Activated CD8-positive, alpha-beta memory T cell treated with anti-CD3 and anti-CD28 coated beads, Interleukin-2, amount 50 U/mL, for 48 hours (primary cell): ENCODE data around the gene SCP2.

Experiments
- DNase-seq: peaks from one replicate; pipeline ENCODE4 v3.0.0-alpha.2; 2020

SCP2 gene, protein sequence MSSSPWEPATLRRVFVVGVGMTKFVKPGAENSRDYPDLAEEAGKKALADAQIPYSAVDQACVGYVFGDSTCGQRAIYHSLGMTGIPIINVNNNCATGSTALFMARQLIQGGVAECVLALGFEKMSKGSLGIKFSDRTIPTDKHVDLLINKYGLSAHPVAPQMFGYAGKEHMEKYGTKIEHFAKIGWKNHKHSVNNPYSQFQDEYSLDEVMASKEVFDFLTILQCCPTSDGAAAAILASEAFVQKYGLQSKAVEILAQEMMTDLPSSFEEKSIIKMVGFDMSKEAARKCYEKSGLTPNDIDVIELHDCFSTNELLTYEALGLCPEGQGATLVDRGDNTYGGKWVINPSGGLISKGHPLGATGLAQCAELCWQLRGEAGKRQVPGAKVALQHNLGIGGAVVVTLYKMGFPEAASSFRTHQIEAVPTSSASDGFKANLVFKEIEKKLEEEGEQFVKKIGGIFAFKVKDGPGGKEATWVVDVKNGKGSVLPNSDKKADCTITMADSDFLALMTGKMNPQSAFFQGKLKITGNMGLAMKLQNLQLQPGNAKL

DNA sequence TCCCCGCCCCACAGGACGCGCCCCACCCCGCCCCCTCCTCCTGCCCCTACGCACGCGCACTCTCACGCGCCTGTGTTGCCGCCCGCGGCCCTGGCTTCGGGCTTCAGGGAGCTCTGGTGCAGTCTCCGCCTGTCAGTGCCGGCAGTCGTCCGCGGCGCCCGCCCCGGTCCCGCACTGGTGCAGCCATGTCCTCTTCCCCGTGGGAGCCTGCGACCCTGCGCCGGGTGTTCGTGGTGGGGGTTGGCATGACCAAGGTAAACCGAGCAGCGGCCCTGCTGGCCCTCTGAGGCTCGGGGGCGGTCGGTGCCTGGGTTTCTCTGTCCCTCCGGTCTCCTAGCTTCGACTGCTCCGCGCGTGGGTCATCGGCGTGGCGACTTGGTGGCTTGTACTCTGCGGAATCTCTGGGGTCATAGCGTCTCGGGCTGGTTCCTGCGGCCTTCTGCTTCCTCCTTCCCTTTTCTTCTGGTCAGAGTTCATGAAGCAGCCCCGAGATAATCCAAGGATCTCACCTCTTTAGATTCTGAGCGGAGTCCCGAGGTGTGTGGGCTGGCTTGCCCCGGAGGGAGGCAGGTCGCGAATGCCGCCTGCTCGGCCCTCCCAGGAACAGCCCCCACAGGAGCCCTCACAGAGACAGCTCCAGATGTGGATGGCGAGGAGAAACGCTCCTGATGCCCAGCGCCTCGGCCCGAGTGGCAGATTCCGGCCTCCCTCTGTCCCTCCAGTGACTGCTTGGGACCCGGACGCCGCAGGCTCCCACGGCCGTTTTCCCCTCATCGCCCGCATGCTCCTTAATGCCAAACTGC is at the start of gene SCP2:
TSS of gene SCP2 (plus strand) at position 65 of the 803 bp plus-strand sequence. CDS start at position 186, 121 bp downstream.
- peak; percentile 86 for DNase-seq

DNA sequence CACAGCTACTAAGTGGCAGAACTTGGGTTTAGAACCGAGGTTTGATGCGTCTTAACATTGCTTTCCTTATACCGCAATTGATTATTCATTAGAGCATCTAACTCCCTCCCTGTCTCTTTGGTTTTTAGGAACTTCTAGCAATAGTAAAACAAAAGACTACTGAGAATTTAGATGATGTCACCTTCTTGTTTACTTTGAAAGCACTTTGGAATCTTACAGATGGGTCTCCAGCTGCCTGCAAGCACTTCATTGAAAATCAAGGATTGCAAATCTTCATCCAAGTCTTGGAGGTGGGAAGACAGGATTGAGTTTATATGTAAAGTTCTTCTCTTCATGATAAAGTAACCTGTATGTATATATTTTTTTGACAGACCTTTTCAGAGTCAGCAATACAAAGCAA is 49.5 kb upstream of the SCP2 start:
- no peak for DNase-seq

DNA sequence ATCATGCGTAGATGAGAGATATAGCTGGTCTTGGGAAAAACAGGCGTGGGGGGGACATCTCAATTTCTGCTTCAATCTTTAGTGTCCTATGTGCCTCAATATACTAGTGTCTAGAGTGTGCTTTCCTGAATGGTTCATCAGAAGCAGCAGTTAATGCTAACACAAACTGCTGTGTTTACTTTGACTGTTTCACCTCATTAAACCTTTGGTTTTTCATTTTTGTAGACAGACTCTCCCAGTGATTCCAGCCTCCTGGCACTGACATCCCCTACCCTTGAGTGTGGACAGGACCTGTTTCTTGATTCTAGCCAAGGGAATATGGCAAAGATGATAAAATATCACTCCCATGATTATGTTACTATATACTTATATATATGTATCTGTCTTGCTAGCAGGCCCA is 46.9 kb upstream of the SCP2 start:
- DNase-seq, result no peak

DNA sequence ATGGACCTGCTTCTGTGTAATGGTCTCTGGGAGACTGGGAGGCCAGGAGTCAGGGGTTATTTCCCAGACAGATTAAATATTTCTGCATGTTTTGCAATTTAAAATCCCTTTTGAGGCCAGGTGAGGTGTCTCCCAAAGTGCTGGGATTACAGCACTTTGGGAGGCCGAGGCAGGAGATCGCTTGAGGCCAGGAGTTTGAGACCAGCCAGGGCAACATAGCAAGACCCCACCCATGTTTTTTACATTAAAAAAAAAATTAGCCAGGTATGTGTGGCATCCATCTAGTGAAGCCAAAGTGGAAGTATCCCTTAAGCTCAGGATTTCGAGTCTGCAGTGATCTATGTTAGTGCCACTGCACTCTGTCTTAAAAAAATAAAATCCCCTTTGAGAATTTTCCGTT is 39.6 kb upstream of the SCP2 start:
- no peak for DNase-seq

DNA sequence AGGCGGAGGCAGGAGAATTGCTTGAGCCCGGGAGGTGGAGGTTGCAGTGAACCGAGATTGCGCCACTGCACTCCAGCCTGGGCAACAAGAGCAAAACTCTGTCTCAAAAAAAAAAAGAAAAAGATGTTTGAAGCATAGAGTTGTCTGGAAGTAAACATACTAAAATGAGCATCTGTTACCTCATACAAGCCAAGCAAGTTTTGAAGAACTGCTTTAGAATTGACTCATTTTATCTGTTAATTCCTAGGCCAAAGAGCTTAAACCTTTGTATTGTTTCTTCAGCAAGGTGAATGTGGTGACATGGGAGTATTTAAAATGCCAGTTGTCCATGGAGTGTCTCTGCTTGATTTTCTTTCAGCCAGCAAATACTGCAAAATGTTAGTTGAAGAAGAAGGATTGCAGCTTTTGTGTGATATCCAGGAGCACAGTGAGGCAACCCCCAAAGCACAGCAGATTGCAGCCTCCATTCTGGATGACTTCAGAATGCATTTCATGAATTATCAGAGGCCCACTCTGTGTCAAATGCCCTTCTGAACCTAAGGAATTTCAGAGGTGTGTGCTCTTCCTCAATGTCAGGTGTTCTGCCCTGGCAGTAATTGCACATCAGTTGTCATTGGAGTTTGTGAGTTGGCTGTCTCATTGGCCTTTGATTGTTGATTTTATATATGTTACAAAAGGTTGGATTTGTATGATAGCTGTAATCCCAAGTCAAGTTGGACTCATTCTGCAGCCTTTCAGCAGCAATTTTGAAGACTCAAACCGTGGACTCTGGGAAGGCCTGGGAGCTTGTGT is 34.5 kb upstream of the SCP2 start:
- no peak for DNase-seq

DNA sequence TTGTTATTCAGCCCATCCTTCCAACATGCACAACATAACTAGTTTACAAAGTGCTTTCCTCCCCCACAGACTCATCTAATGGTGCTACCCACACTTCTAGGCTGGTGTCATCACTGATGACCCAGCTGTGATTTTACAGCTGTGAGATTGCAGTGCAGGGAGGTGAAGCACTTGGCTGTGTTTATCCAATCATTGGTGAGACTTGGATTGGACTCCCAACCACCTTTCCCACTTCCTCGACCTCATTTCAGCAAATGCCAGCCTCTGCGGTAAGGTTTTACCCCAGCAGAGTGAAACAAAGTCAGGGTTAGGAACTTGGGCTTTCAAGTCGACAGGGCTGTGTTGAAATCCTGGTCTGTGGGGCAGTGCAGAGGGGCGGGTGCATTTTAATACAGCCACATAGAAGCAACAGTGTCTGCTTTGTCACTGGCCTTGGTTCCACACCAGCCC is 27.6 kb upstream of the SCP2 start:
- no peak for DNase-seq

DNA sequence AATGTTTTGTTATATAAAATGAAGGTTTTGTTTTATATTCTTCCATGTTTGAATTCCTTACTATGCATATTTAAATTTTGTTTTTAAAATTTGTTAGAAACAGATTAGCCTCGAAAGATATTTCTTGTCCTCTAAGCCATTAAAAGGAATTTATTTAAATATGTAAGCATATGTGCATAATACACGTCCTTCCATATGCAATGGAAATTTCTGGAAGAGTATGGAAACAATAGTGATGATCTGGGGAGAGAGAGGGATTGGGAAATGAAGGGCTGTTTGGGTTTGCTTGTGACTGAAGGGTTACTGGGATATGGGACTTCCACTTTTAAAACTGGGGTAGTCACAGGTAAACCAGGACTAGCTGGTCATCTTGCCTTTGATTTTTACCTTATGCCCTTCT is 26.7 kb upstream of the SCP2 start:
- no peak for DNase-seq

DNA sequence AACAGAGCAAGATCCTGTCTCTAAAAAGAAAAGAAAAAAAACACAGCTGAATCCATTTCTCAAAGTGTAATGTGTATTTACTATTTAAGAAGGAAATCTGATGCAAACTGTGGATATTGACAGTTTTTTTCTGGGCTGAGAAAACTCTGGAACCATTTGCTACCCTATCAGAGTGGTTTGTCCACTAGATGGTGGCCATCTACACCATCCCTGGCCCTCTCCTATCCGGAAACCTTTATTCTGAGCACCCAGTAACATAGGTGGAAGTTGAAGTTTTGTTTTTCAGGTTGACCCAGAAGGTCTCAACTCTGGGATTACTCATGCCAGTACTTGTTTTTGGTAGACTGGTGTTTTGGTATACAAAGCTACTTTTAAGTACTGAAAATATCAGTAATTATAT is 25.7 kb upstream of the SCP2 start:
- no peak for DNase-seq

DNA sequence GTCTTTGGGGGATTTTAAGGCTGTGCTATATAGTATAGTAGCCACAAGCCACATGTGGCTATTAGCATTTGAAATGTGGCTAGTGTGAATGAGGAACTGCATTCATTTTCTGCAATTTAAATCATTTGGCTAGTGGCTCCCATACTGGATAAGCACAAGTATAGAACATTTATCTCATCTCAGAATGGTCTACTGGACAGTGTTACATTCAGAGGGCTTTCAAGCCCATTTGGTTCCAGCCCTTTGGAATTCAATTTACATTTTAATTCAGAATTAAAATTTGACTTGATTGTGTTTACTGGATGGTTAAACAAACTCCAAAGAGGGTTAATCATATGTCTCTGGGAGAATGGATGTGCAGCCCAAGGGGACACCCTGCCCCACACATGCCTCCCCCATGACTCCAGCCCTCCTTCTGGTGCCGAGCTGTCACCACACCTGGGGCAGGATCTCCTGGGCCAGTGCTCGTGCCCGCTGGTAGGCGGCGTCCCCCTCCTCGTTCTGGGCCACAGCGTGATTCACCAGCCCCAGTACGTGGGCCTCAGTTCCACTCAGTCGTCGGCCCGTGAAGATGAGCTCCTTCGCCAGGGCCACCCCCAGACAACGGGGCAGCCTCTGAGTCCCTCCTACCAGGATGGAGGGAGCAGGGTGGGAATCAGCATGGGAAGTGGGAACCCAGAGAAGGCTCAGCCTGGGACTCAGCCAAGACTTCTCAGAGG is 22.7 kb upstream of the SCP2 start:
- no peak for DNase-seq

DNA sequence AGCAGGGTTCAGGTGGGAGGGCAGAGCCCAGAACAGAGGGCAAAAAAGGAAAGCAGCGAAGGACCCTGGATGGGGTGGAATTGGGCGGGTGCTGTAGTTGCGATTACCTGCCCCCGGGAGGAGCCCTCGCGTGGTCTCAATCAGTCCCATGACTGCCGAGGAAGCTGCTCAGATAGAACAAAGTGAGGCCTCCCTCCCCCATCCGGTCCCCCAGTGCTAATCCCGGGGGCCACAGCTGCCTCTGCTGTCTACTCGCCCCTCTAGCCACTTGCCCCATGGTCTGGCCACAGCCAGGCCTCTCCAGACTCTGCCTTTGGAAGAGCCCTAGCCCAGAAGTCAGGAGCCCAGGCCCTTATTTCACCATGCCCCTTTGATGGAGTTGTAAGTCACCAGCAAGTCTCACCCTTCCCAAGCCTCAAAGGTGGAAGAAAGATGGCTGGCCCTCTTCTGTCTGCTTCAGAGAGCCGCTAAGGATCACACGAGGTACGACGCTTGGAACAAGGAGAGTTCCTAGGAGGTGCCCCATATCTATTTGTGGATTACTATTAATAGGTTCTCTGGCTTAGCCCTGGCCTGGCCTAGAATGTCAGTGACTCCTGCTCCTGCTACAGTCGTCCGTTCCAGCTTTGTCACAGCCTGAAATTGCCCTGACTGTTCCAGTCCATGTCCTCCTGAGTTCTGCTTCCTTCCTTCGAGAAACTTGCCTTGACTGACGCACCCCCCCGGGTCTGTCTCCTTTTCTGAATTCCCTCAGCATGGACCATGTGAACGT is 22.0 kb upstream of the SCP2 start:
- peak; percentile 62 for DNase-seq

DNA sequence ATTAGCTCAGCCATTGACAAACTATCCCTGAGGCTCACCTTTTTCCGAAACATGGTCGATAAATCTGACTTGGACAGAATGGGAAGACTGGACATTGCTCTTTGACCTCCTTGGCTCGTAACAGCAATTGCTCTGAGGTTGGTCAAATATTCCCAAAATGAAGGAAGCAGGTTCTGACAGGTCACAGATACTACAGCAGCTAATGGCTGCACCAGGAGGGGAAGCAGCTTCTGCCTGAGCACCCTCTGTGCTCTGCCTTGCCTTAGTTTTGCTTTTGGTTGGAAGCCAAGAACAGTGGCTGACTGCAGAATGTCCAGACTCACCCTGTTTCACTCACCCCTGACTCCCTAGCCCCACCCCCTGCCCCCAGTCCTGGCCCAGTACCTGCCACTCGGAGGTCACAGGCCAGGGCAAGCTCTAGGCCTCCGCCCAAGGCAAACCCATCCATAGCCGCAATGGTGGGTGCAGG is 20.9 kb upstream of the SCP2 start:
- DNase-seq, result no peak

DNA sequence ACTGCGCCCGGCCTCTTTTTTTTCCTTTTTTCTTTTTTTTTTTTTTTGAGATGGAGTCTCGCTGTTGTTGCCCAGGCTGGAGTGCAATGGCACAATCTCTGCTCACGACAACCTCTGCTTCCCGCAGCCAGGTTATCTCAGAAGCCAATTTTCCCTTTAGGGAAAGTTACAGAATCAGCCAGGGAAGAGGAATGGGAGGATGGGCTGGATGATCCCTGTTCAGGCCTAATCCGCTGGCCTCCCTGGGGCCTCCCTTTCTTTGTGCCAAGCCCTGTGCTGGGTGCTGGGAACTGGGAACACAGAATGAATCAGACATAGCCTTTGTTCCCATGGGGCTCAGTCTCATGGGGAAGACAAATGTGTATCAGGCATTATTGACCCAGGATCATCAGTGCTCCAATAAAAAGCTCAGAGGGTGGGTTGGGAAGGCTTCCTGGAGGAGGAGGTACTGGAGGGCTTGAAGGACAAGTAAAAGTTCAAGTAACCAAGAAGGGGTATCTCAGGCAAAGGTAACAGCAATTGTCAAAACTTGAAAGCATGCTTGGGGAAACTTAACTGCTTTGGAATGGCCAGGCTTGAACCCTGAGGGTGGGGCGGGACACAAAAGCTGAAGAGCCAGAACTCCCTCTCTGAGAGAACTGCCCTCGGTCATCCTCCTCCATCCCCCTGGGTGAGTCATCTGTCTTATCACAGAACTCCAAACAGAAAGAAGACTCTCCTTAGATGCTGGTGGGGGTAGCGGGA is 19.8 kb upstream of the SCP2 start:
- no peak for DNase-seq

DNA sequence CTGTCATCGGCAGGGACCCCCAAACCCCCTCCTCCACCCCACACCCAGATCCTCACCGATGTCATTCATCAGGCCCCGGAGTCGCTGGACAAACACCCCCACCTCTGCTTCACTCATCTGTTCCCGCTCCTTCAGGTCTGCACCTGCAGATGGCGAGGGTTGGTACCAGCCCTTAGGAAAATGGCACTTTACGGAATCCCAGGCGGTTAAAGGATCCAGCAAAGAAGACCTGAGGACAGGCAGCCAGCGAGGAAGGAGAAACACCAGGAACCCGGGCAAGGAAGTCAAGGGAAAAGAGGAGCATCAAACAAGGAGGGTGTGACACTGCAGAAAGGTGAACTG is 19.3 kb upstream of the SCP2 start:
- DNase-seq, result no peak

DNA sequence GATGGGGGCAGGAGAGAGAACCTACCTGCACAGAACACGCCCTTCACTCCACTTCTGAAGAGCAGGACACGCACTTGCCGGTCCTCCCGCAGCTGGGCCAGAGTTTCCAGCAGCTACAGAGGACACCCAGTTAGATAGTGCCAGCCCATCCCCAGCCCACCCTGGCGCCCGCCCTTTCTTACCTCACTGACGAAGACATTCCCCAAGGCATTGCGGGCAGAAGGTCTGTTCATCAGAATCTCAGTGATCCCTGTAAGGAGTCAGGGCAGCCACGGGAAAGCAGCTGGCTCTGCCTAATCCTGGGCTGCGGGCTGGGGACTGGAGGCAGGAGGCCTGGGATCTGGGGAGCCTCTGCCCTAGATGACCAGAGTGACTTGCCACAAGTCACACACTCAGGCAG is 15.5 kb upstream of the SCP2 start:
- DNase-seq, result no peak

DNA sequence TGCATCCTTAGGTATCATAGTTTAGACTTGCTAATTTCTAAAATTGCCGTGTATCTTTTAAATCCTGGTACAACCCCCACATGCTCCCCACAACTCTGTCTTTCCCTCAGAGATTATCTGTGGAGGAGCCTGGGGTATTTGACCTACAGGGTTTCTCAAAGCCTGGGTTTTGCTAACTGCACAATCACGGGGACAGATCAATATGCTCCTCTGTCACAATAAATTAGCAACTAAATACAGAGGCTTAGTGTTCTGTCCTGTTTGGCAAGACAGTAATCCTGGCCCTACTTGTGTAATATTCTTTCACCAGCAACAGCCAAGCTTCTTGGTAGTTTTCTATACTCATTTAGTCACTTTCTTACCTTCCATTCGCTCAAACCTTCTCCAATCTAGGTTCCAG is 14.1 kb upstream of the SCP2 start:
- peak; percentile 7 for DNase-seq

DNA sequence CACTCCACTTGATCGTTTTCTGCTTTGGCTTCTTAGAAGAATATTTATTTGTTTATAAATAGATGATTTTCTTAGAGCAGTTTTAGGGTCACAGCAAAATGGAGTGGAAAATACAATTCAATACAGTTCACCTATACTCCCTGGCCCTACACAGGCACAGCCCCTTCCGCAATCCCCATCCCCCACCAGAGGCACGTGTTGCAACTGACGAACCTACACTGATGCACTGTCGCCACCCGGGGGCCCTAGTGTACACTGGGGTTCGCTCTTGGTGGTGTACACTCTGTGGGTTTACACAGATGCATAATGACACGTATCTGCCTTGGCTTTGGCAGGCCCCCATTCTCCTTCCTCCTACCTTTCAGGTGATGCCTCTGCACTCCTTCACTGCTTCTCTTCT is 13.5 kb upstream of the SCP2 start:
- DNase-seq, result no peak

DNA sequence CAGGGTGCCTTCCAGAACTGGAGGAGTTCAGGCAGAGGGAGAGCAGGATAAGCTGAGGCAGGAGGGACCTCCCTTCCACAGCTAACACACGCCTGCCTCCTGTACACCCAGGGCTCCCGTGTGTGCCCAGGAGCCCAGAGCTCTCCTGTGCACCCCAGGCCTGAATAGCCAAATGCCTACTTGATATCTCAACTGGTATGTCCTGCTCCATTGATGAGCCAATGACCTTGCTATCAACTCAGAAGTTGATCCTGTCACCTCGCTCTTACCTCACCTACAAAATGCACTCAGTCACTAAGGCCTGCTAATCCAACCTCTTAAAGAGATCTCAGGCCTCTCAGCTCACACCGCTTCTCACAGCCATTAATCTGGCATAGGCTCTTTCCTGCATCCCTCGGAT is 12.6 kb upstream of the SCP2 start:
- DNase-seq, result no peak

DNA sequence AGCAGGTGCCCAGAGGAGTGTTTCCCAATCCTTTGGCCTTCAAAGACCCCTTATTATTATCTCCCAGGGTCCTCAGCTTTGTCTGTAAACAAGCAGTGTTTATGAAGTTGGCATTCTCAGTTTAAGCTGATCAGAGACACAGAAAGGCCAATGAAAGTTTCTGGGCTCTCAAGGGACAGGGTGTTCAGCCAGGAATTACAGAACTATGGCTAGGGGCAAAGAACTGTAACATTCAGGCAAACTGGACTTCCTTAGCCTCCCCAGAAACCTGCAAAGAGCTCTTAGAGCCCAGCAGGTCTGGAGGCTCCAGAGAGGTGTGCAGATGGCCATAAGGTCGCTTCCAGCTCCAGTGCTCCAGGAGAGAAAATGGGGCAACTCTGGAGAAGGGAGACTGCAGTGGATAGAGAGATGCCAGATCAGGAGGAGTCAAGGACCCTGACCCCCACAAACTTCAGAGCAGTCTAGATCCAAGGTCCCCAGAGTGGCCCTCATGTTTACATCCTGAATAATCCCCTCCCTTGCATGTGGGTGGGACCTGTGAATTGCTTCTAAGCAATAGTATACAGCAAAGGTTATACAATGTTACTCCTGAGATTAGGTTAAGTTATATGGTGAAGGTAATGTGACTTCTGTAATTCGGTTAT is 11.7 kb upstream of the SCP2 start:
- DNase-seq, result no peak

DNA sequence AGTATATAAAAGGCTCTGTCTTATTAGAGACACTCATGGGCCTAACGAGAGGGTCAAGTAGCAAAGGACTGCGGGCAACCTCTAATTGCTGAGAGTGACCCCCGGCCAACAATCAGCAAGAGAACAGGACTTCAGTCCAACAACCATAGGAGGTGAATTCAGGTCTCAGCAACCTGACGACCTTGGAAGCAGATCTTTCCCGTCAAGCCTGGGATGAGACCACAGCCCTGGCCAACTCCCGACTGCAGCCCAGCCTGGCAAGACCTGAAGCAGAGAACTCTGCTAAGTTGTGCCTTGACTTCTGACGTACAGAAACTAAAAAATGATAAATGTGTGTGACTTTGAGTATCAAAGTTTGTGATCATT is 11.2 kb upstream of the SCP2 start:
- DNase-seq, result no peak

DNA sequence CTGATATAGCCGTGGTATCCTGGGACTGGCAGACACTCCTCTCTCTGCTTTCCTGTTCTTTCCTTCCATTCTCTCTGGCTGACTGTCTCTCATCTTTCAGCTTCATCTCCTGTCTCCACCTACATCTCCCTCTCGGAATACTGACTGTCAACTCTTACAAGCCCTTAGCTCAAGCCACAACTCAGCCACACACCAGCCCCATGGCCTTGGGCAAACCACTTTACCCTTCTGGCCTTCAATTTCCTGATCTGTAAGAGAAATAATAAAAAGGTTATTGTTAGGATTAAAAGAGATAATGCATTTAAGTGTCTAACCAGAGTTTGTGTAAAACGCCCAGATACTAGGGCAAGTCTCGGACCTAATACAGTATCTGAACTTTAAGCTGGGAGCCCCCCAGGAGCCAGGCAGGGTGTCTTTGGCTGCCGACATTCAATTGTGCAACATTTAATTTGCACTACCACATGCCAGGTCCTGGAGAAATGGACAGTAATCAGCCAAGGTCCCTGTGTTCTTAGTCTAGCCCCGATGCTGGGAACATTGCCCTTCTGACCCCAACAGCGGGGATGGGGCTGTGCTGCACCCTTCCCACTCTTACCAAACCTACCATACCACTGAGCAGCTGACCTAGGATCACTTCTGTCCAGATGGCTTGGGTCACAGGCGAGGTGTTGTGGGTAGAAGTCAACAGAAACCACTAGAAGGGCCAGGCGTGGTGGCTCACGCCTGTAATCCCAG is 10.7 kb upstream of the SCP2 start:
- DNase-seq, result no peak
